GM12892 (cell line): ENCODE measurements around the gene ITSN1.

Experiments
- POLR2A ChIP-seq: IDR thresholded peaks from 2 replicates; pipeline ENCODE4 v1.6.1; 2011; ENCODE audit warnings: low read depth, low read length, control low read depth
- POLR2AphosphoS5 ChIP-seq: IDR thresholded peaks from 2 replicates; pipeline ENCODE4 v1.6.1; 2011; ENCODE audit warnings: low read depth, low read length, control low read depth
- TAF1 ChIP-seq: IDR thresholded peaks from 2 replicates; pipeline ENCODE4 v1.6.1; 2011; ENCODE audit warnings: low read depth, mild to moderate bottlenecking, control low read depth, low read length, borderline replicate concordance

GRCh38 chr21:33898586-33898985, 256.3 kb downstream of the ITSN1 start:
- no peak for TF ChIP-seq POLR2A
- no peak for TF ChIP-seq POLR2AphosphoS5
- TF ChIP-seq TAF1, result no peak
